Natural killer cell (primary cell): Measurements from ENCODE around the gene CDKAL1. TPM values are rescaled to one million over a fixed set of nuclear protein-coding genes. Genes with fewer than 3 reads are reported as not detected.
A peak's percentile ranks its signal among the peaks of the same experiment; 100 is the strongest.
"Not testable (repeated sequence)": the region's sequence is repeated elsewhere in the genome, so short reads cannot be mapped to it uniquely, and the experiment has no call there.

Source experiments
- ATAC-seq, 3 donors: fragments of 150-1000 bp in 2 of 3; fragments of 200-7000 bp in 1 of 3; cut with Tn5 transposase; 1 replicate in 1 of 3; 2 replicates in 2 of 3; pipeline ENCODE4 v1.10.0; 2021; ENCODE audit warnings: mild to moderate bottlenecking in 2 of 3, moderate library complexity in 2 of 3
- DNase-seq, 2 donors: peaks; one replicate each; pipeline versions ENCODE4 v3.0.0 to v3.0.0-alpha.2; 2013 to 2021; ENCODE audit warnings: mixed read lengths in 1 of 2
- H3K27ac ChIP-seq: one replicate; pipeline ENCODE4 v1.5.1; 2013; ENCODE audit warnings: mild to moderate bottlenecking, low read length
- H3K27me3 ChIP-seq: one replicate; pipeline ENCODE4 v1.6.1; 2013; ENCODE audit warnings: low read length; ENCODE audit not compliant: control insufficient read depth, insufficient read depth
- H3K36me3 ChIP-seq: one replicate; pipeline ENCODE4 v1.6.1; 2013; ENCODE audit warnings: low read length; ENCODE audit not compliant: control insufficient read depth, insufficient read depth
- H3K4me1 ChIP-seq: one replicate; pipeline ENCODE4 v1.6.1; 2013; ENCODE audit warnings: low read length; ENCODE audit not compliant: control insufficient read depth, insufficient read depth
- H3K4me3 ChIP-seq: one replicate; pipeline ENCODE4 v1.5.1; 2013; ENCODE audit warnings: low read length
- H3K9me3 ChIP-seq: one replicate; pipeline ENCODE4 v1.6.1; 2013; ENCODE audit warnings: low read length; ENCODE audit not compliant: control insufficient read depth, insufficient read depth
- H3K27ac Mint-ChIP-seq, 2 donors: one replicate each; pipeline ENCODE4 v1.8.0; 2022; ENCODE audit warnings: mild to moderate bottlenecking in 2 of 2, mixed read lengths in 2 of 2, moderate library complexity in 1 of 2
- H3K27me3 Mint-ChIP-seq, 2 donors: one replicate each; pipeline ENCODE4 v1.8.0; 2022; ENCODE audit warnings: low read depth in 2 of 2, mixed read lengths in 2 of 2
- H3K36me3 Mint-ChIP-seq: one replicate; pipeline ENCODE4 v1.8.0; 2022; ENCODE audit warnings: mixed read lengths
- H3K4me1 Mint-ChIP-seq, 2 donors: one replicate each; pipeline ENCODE4 v1.8.0; 2022; ENCODE audit warnings: mixed read lengths in 2 of 2
- H3K4me3 Mint-ChIP-seq: one replicate; pipeline ENCODE4 v1.8.0; 2022; ENCODE audit warnings: mild to moderate bottlenecking, moderate library complexity, mixed read lengths
- H3K9me3 Mint-ChIP-seq, 2 donors: one replicate each; pipeline ENCODE4 v1.8.0; 2022; ENCODE audit warnings: mixed read lengths in 2 of 2
- CTCF ChIP-seq: fragments of 200-600 bp; IDR thresholded peaks from one replicate; pipeline ENCODE4 v1.8.0; 2022; ENCODE audit warnings: antibody characterized with exemption
- WGBS: methylation state at CpG from one replicate; pipeline ENCODE4 v1.1.7; 2013; ENCODE audit warnings: missing lambda C conversion rate; ENCODE audit not compliant: insufficient coverage; 5-methylcytosine and 5-hydroxymethylcytosine counted together
- intact Hi-C: fragments of 100-400 bp; cut with micrococcal nuclease; formaldehyde crosslinking; loops from one replicate; pipeline ENCODE4 v1.14.2; 2022
- total RNA-seq, 4 donors: library from RNA; stranded (reverse); fragments of 120-200 nt in 1 of 4; gene quantifications; one replicate each; pipeline versions ENCODE4 v1.2.3 to v1.2.4, GENCODE V29; 2013 to 2022

The CDKAL1 gene
- total RNA-seq, 3 donors from 2014 or later (not counting 1 experiment from before 2014, with no cell fraction given): 26.0 to 32.8 (median 28.9) TPM

- Mint-ChIP-seq H3K27ac (no peak overlapping the region), H3K4me1 (peaks cover 22 to 30% of the 10 kb centered on the region in 2 donors), H3K9me3 (peaks cover 0 to 4% of the 10 kb centered on the region in 2 donors), H3K36me3 (peaks cover 31% of the 10 kb centered on the region), H3K4me3 (no peak overlapping the region), H3K27me3 (no peaks in the 10 kb centered on the region)
- Histone ChIP-seq H3K36me3 (peaks cover 2% of the 10 kb centered on the region), H3K9me3 (no peaks in the 10 kb centered on the region), H3K27ac (no peak overlapping the region), H3K27me3 (no peaks in the 10 kb centered on the region), H3K4me3 (no peak overlapping the region), H3K4me1 (no peaks in the 10 kb centered on the region)
- TF ChIP-seq CTCF: no peak
- intact Hi-C loops: no loop called here
- ATAC-seq (no peak), DNase-seq (peak in 1 of 2 donors; percentile 9)
- 34% methylated on average over 4 of the region's 5 CpGs for WGBS
Measured at GRCh38 chr6:20589266-20589665, 55.0 kb downstream of the CDKAL1 start.

GRCh38 chr6:20590476-20590875 is 56.2 kb downstream of the CDKAL1 start:
- not testable (repeated sequence) for H3K4me3 Mint-ChIP-seq, H3K4me3 ChIP-seq

GRCh38 chr6:20594299-20594853 is 60.1 kb downstream of the CDKAL1 start:
- H3K4me3 Mint-ChIP-seq, H3K27ac Mint-ChIP-seq, H3K4me3 ChIP-seq, intact Hi-C loops, H3K4me1 ChIP-seq, DNase-seq, ATAC-seq, H3K9me3 ChIP-seq, H3K27me3 ChIP-seq, H3K27me3 Mint-ChIP-seq, H3K27ac ChIP-seq, H3K9me3 Mint-ChIP-seq, H3K36me3 ChIP-seq: not testable (repeated sequence)
- Mint-ChIP-seq H3K36me3 (peaks cover 24% of the 10 kb centered on the region), H3K4me1 (peaks cover 13 to 24% of the 10 kb centered on the region in 2 donors)
- WGBS: 83% methylated on average over 7 of the region's 7 CpGs

More at GRCh38 chr6:20590476-20590875, 56.2 kb downstream of the CDKAL1 start:
- ATAC-seq, H3K9me3 ChIP-seq, intact Hi-C loops, H3K4me1 ChIP-seq, H3K27ac Mint-ChIP-seq, H3K27ac ChIP-seq, H3K27me3 Mint-ChIP-seq, DNase-seq, H3K27me3 ChIP-seq, H3K9me3 Mint-ChIP-seq, H3K36me3 ChIP-seq: not testable (repeated sequence)
- peaks cover 30% of the 10 kb centered on the region for H3K36me3 Mint-ChIP-seq
- WGBS: no CpG with 5 or more reads among the region's 3 CpGs
- H3K4me1 Mint-ChIP-seq: peaks cover 23 to 27% of the 10 kb centered on the region in 2 donors

GRCh38 chr6:20599302-20600051 is 65.2 kb downstream of the CDKAL1 start:
- peaks cover 6% of the 10 kb centered on the region for H3K36me3 ChIP-seq
- WGBS: 43% methylated on average over 3 of the region's 3 CpGs

More at GRCh38 chr6:20599302-20600051, 65.2 kb downstream of the CDKAL1 start:
- no peaks in the 10 kb centered on the region for H3K36me3 Mint-ChIP-seq
- H3K27me3 ChIP-seq: no peaks in the 10 kb centered on the region
- no peak for TF ChIP-seq CTCF
- H3K9me3 ChIP-seq: no peaks in the 10 kb centered on the region
- H3K9me3 Mint-ChIP-seq: no peaks in the 10 kb centered on the region
- H3K27me3 Mint-ChIP-seq: no peaks in the 10 kb centered on the region
- no peak overlapping the region for H3K27ac Mint-ChIP-seq
- H3K27ac ChIP-seq: no peak overlapping the region
- no peak overlapping the region for H3K4me3 ChIP-seq
- peaks cover 3 to 5% of the 10 kb centered on the region in 2 donors for H3K4me1 Mint-ChIP-seq
- H3K4me3 Mint-ChIP-seq: no peak overlapping the region
- intact Hi-C loops: no loop called here
- DNase-seq (no peak), ATAC-seq (no peak)
- no peaks in the 10 kb centered on the region for H3K4me1 ChIP-seq
